SU-DHL-6 (cell line): Measurements from ENCODE around the gene PKNOX2.

ENCODE experiments used
- H2AFZ ChIP-seq: fragments of 200-600 bp; sonication (generic); 2 replicates; pipeline ENCODE4 v1.6.1; 2014; ENCODE audit warnings: low read depth, mild to moderate bottlenecking, moderate library complexity, mixed read lengths, antibody characterized with exemption, low read length; ENCODE audit not compliant: severe bottlenecking
- H3F3A ChIP-seq: fragments of 200-600 bp; shearing (Covaris generic); 2 replicates; pipeline ENCODE4 v1.6.0; 2016; ENCODE audit warnings: antibody characterized with exemption, mild to moderate bottlenecking; ENCODE audit not compliant: insufficient read depth
- H3K27ac ChIP-seq: fragments of 200-600 bp; sonication (generic); 2 replicates; pipeline ENCODE4 v1.5.1; 2016; ENCODE audit warnings: low read depth, mild to moderate bottlenecking, low read length, moderate library complexity, mixed read lengths
- H3K27me3 ChIP-seq: fragments of 200-600 bp; sonication (generic), shearing (Covaris generic); 2 replicates; pipeline ENCODE4 v1.6.0; 2014; ENCODE audit warnings: mild to moderate bottlenecking, low read length
- H3K36me3 ChIP-seq: fragments of 200-600 bp; sonication (generic); 2 replicates; pipeline ENCODE4 v1.6.1; 2014; ENCODE audit warnings: mild to moderate bottlenecking, low read length, mixed read lengths
- H3K4me2 ChIP-seq: fragments of 300-600, 200-600 bp; shearing (Covaris generic), sonication (generic); 2 replicates; pipeline ENCODE4 v1.6.0; 2014; ENCODE audit warnings: low read length, low read depth, mild to moderate bottlenecking; ENCODE audit not compliant: poor library complexity, severe bottlenecking
- H3K4me3 ChIP-seq: fragments of 200-600 bp; sonication (generic); 2 replicates; pipeline ENCODE4 v1.5.1; 2014; ENCODE audit warnings: antibody characterized with exemption, low read length, mild to moderate bottlenecking, mixed read lengths; ENCODE audit not compliant: insufficient read depth, poor library complexity, severe bottlenecking
- H3K79me2 ChIP-seq: fragments of 200-600 bp; sonication (generic); 2 replicates; pipeline ENCODE4 v1.6.1; 2014; ENCODE audit warnings: mild to moderate bottlenecking, low read length, moderate library complexity; ENCODE audit not compliant: insufficient read depth
- H3K9ac ChIP-seq: fragments of 200-600 bp; sonication (generic); 2 replicates; pipeline ENCODE4 v1.7.0; 2014; ENCODE audit warnings: mild to moderate bottlenecking, low read length
- H3K9me2 ChIP-seq: fragments of 200-600 bp; sonication (generic); replicated peaks from 2 replicates; pipeline ENCODE4 v1.6.1; 2014; ENCODE audit warnings: low read length; ENCODE audit not compliant: insufficient read depth
- H3K9me3 ChIP-seq: fragments of 200-600 bp; sonication (generic); 2 replicates; pipeline ENCODE4 v1.6.1; 2014; ENCODE audit warnings: low read length, mixed read lengths; ENCODE audit not compliant: insufficient read depth
- H4K20me1 ChIP-seq: fragments of 200-600 bp; sonication (generic); 2 replicates; pipeline ENCODE4 v1.6.1; 2014; ENCODE audit warnings: low read depth, mild to moderate bottlenecking, antibody characterized with exemption, low read length, moderate library complexity, mixed read lengths
- EZH2phosphoT487 ChIP-seq: fragments of 200-600 bp; sonication (generic), shearing (Covaris generic); conservative IDR thresholded peaks from 2 replicates; pipeline ENCODE4 v1.6.1; 2018; ENCODE audit warnings: mild to moderate bottlenecking, antibody characterized with exemption, low read length, moderate library complexity, mixed read lengths
- TF ChIP-seq, protein P1 (sequence below): fragments of 200-600 bp; sonication (generic); IDR thresholded peaks from one replicate; pipeline ENCODE4 v1.5.1; 2017; ENCODE audit warnings: antibody characterized with exemption, mild to moderate bottlenecking, low read length, moderate library complexity; ENCODE audit not compliant: insufficient read depth, poor library complexity, severe bottlenecking

PKNOX2 gene

DNA sequence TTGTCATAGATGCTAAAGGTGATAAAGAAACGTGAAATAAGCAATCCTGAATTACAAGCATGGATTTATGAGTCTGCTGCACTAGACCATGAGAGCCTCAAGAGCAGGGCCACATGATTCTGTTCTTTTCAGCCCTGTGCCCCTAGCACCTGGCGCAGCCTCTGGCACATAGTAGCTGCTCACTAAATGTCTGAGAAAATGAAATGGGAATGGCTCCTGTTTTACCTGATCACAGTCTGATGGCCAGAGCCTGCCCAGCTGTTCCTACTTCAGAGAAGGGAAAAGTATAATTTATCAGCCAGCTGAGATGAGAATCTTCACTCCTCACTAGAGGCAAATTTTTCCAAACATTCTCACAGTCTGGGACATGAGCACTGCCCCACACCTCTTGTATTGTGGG, 10.7 kb upstream of the PKNOX2 start:
- no peaks in the 10 kb centered on the region for H3K36me3 ChIP-seq
- no peak overlapping the region for H3K27ac ChIP-seq
- no peaks in the 10 kb centered on the region for H3K27me3 ChIP-seq
- H4K20me1 ChIP-seq = no peaks in the 10 kb centered on the region
- H2AFZ ChIP-seq = no peak overlapping the region
- H3K9ac ChIP-seq = no peak overlapping the region
- no peak overlapping the region for H3K4me3 ChIP-seq
- H3K9me2 ChIP-seq = no peaks in the 10 kb centered on the region
- no peak overlapping the region for H3K4me2 ChIP-seq
- TF ChIP-seq, protein P1, sequence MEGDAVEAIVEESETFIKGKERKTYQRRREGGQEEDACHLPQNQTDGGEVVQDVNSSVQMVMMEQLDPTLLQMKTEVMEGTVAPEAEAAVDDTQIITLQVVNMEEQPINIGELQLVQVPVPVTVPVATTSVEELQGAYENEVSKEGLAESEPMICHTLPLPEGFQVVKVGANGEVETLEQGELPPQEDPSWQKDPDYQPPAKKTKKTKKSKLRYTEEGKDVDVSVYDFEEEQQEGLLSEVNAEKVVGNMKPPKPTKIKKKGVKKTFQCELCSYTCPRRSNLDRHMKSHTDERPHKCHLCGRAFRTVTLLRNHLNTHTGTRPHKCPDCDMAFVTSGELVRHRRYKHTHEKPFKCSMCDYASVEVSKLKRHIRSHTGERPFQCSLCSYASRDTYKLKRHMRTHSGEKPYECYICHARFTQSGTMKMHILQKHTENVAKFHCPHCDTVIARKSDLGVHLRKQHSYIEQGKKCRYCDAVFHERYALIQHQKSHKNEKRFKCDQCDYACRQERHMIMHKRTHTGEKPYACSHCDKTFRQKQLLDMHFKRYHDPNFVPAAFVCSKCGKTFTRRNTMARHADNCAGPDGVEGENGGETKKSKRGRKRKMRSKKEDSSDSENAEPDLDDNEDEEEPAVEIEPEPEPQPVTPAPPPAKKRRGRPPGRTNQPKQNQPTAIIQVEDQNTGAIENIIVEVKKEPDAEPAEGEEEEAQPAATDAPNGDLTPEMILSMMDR = no peak
- no peak for TF ChIP-seq EZH2phosphoT487
- H3K9me3 ChIP-seq = peaks cover 5% of the 10 kb centered on the region; the same call in 1 of the 2 replicates
- H3F3A ChIP-seq = no peaks in the 10 kb centered on the region
- no peaks in the 10 kb centered on the region for H3K79me2 ChIP-seq

DNA sequence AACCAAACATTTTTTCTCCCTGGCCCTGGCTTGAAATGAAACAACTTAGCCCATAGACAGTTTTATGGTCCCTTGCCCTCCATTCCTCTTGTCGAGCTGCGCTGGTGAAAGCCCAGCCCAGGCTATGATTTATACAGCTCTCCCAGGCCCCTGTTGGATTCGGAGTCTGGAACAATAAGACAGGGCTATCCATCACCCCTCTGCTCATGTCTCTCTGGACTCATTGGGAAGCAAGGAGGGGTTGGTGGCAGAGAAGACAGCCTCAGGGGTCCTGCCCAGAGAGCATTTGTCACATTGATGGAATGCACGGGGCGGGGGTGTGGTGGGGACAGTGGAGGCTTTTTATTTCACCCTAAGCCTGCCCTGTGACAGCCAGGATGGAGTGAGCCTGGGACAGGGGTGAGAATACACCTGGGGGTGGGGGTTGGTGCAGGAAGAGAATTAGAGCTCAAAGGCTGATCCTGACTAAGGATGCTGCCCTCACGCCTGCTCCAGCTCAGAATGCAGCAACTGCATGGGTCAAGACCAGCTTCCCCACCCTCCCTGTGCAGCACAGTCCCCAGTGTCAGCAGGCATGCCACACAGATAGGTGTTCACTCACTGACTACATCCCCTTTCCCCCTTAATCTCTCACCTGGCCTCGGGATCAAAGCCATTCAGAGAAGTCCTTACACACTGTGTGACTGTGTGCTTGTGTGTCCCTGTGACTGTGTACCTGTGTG, 10.0 kb upstream of the PKNOX2 start:
- no peak overlapping the region for H3K27ac ChIP-seq
- TF ChIP-seq EZH2phosphoT487 = no peak
- TF ChIP-seq, protein P1 = no peak
- no peaks in the 10 kb centered on the region for H3K79me2 ChIP-seq

DNA sequence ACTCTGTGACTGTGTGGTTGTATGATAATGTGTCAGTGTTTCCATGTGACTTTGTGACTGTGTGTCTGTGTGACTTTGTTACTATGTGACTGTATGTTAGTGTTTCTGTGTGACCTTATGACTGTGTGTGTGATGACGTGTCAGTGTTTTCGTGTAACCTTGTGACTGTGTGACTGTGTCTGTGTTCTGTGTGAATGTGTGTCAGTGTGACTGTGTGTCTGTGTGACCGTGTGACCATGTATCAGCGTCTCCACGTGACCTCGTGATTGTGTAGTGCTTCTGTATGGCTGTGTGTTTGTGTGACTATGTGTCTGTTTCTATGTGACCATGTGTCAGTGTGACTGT, 9.5 kb upstream of the PKNOX2 start:
- Histone ChIP-seq H3F3A (no peaks in the 10 kb centered on the region), H3K4me3 (no peak overlapping the region), H4K20me1 (no peaks in the 10 kb centered on the region), H3K79me2 (no peaks in the 10 kb centered on the region), H3K9me3 (peaks cover 5% of the 10 kb centered on the region; the same call in 1 of the 2 replicates), H3K27me3 (no peaks in the 10 kb centered on the region), H3K27ac (no peak overlapping the region), H2AFZ (no peak overlapping the region), H3K9ac (no peak overlapping the region), H3K4me2 (no peak overlapping the region), H3K9me2 (no peaks in the 10 kb centered on the region), H3K36me3 (no peaks in the 10 kb centered on the region)
- TF ChIP-seq, protein P1 = no peak
- TF ChIP-seq EZH2phosphoT487 = no peak

More for the DNA sequence above, 10.0 kb upstream of the PKNOX2 start:
- no peaks in the 10 kb centered on the region for H3K27me3 ChIP-seq
- peaks cover 5% of the 10 kb centered on the region; the same call in 1 of the 2 replicates for H3K9me3 ChIP-seq
- H2AFZ ChIP-seq = no peak overlapping the region
- no peak overlapping the region for H3K9ac ChIP-seq
- H3K9me2 ChIP-seq = no peaks in the 10 kb centered on the region
- H3K4me3 ChIP-seq = no peak overlapping the region
- H4K20me1 ChIP-seq = no peaks in the 10 kb centered on the region
- H3K4me2 ChIP-seq = no peak overlapping the region
- H3F3A ChIP-seq = no peaks in the 10 kb centered on the region
- no peaks in the 10 kb centered on the region for H3K36me3 ChIP-seq
